Fibroblast of lung (primary cell): Measurements from ENCODE around the gene TFCP2. TPM values are rescaled to one million over a fixed set of nuclear protein-coding genes. Genes with fewer than 3 reads are reported as not detected.
A peak's percentile ranks its signal among the peaks of the same experiment; 100 is the strongest.

Experiments
- DNase-seq, 2 donors: peaks; one replicate each; pipeline versions ENCODE4 v3.0.0 to v3.0.0-alpha.2; 2010; ENCODE audit warnings: low read depth in 2 of 2
- H2AFZ ChIP-seq: 2 replicates; pipeline ENCODE4 v1.5.1; 2012; ENCODE audit warnings: low read length, control low read depth, inconsistent platforms
- H3K27ac ChIP-seq: 2 replicates; pipeline ENCODE4 v1.5.1; 2011; ENCODE audit warnings: low read length, control low read depth; ENCODE audit not compliant: insufficient read depth
- H3K27me3 ChIP-seq: 2 replicates; pipeline ENCODE4 v1.5.1; 2011; ENCODE audit warnings: mild to moderate bottlenecking, low read length; ENCODE audit not compliant: control insufficient read depth, insufficient read depth
- H3K36me3 ChIP-seq: 2 replicates; pipeline ENCODE4 v1.5.1; 2011; ENCODE audit warnings: low read length; ENCODE audit not compliant: control insufficient read depth, insufficient read depth
- H3K4me1 ChIP-seq: 2 replicates; pipeline ENCODE4 v1.5.1; 2011; ENCODE audit warnings: low read length; ENCODE audit not compliant: control insufficient read depth, insufficient read depth; ENCODE audit errors: extremely low read depth
- H3K4me2 ChIP-seq: 2 replicates; pipeline ENCODE4 v1.5.1; 2011; ENCODE audit warnings: low read length, control low read depth; ENCODE audit not compliant: insufficient read depth; ENCODE audit errors: extremely low read depth
- H3K4me3 ChIP-seq, 4 experiments: fragments of 200-600 bp in 1 of 4; sonication (generic) in 1 of 4; replicated peaks in 1 of 4; 2 replicates each; pipeline ENCODE4 v1.5.1; 2011 to 2016; ENCODE audit warnings: low read length in 4 of 4, low read depth in 3 of 4, mild to moderate bottlenecking in 3 of 4, control low read depth in 2 of 4, inconsistent platforms in 1 of 4, mixed read lengths in 1 of 4; ENCODE audit not compliant: insufficient read depth in 1 of 4; ENCODE audit errors: control extremely low read depth in 1 of 4
- H3K79me2 ChIP-seq: 2 replicates; pipeline ENCODE4 v1.5.1; 2012; ENCODE audit warnings: mild to moderate bottlenecking, low read length, inconsistent platforms; ENCODE audit not compliant: control insufficient read depth, insufficient read depth
- H3K9ac ChIP-seq: 2 replicates; pipeline ENCODE4 v1.5.1; 2011; ENCODE audit warnings: mild to moderate bottlenecking, low read length, control low read depth; ENCODE audit not compliant: insufficient read depth
- H3K9me3 ChIP-seq: 2 replicates; pipeline ENCODE4 v1.5.1; 2012; ENCODE audit warnings: low read depth, low read length; ENCODE audit not compliant: control insufficient read depth, insufficient read depth
- H4K20me1 ChIP-seq: 2 replicates; pipeline ENCODE4 v1.5.1; 2011; ENCODE audit warnings: low read length; ENCODE audit not compliant: control insufficient read depth, insufficient read depth; ENCODE audit errors: extremely low read depth
- EZH2 ChIP-seq: IDR thresholded peaks from 2 replicates; pipeline ENCODE4 v1.5.1; 2012; ENCODE audit warnings: low read length, control low read depth, mild to moderate bottlenecking; ENCODE audit errors: missing control alignments
- polyA plus RNA-seq, 2 donors: library from polyadenylated mRNA; depleted of rRNA in 1 of 2; stranded (reverse) in 1 of 2; unstranded in 1 of 2; fragments of >200 nt; gene quantifications; 2 replicates each; pipeline ENCODE4 v1.2.1, GENCODE V29; 2011 to 2012; ENCODE audit warnings: missing spikeins in 1 of 2
- total RNA-seq: library from RNA; depleted of rRNA; stranded (reverse); fragments of >200 nt; gene quantifications from 2 replicates; pipeline ENCODE4 v1.2.1, GENCODE V29; 2014
- TF ChIP-seq, protein P1 (sequence below), 2 donors: IDR thresholded peaks in 1 of 2; conservative IDR thresholded peaks in 1 of 2; 1 replicate in 1 of 2; 2 replicates in 1 of 2; pipeline ENCODE4 v1.5.1; 2011 to 2012; ENCODE audit warnings: low read length in 2 of 2, control low read depth in 1 of 2, inconsistent platforms in 1 of 2, low read depth in 1 of 2, mild to moderate bottlenecking in 1 of 2

The TFCP2 gene
- total and polyA plus RNA-seq, 2 donors (not counting 1 experiment from before 2014, with no cell fraction given): 9.4 to 23.0 TPM

DNA sequence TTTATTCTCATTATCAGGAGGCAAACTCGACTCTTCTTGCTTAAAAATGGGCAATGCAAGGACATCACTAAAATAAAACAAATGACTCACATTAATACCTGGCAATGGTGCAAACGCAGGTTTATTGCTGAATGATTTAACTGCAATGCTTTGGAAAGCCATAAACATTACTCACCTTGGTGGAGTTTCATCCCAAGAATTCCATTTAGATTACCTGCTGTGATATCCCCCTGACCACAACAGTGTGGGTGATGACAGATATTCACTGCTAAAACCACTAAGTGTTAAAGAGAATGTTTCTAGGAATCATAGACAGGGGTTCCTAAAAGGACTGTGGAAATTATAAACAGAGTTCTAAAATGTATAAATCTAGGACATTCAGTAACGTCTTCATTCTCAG, 54.2 kb downstream of the TFCP2 start:
- TF ChIP-seq EZH2: no peak
- TF ChIP-seq, protein P1, sequence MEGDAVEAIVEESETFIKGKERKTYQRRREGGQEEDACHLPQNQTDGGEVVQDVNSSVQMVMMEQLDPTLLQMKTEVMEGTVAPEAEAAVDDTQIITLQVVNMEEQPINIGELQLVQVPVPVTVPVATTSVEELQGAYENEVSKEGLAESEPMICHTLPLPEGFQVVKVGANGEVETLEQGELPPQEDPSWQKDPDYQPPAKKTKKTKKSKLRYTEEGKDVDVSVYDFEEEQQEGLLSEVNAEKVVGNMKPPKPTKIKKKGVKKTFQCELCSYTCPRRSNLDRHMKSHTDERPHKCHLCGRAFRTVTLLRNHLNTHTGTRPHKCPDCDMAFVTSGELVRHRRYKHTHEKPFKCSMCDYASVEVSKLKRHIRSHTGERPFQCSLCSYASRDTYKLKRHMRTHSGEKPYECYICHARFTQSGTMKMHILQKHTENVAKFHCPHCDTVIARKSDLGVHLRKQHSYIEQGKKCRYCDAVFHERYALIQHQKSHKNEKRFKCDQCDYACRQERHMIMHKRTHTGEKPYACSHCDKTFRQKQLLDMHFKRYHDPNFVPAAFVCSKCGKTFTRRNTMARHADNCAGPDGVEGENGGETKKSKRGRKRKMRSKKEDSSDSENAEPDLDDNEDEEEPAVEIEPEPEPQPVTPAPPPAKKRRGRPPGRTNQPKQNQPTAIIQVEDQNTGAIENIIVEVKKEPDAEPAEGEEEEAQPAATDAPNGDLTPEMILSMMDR (conservative IDR thresholded peaks at IDR 0.05 in 1 of 2, IDR thresholded peaks at IDR 0.05 in 1 of 2; ENCODE audit: low read depth in 1 of 2, low read length in 2 of 2): no peak
- Histone ChIP-seq H3K4me3 (no peak overlapping the region), H2AFZ (no peak overlapping the region), H3K27me3 (no peaks in the 10 kb centered on the region), H3K9ac (no peak overlapping the region), H3K36me3 (no peaks in the 10 kb centered on the region), H3K27ac (no peak overlapping the region), H4K20me1 (no peaks in the 10 kb centered on the region), H3K9me3 (no peaks in the 10 kb centered on the region), H3K79me2 (no peaks in the 10 kb centered on the region), H3K4me2 (no peak overlapping the region), H3K4me1 (no peaks in the 10 kb centered on the region)
- DNase-seq: peak in 1 of 2 donors; percentile 97

DNA sequence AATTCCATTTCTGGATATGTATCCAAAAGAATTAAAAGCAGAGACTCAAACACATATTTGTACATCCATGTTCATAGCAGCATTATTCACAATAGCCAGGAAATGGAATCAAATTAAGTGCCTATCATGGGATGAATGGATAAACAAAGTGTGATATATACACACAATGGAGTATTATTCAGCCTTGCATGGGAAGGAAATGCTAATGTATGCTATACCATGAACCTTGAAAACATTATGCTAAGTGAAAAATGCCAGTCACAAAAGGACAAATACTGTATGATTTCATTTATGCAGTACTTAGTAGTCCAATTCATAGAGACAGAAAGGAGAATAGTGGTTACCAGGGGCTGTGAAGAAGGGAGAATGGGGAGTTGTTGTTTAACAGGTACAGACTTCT, 57.4 kb downstream of the TFCP2 start:
- no peak overlapping the region for H2AFZ ChIP-seq
- no peak overlapping the region for H3K4me2 ChIP-seq
- H3K4me3 ChIP-seq: no peak overlapping the region
- H3K4me1 ChIP-seq: no peaks in the 10 kb centered on the region
- DNase-seq: no peak
- H3K27me3 ChIP-seq: no peaks in the 10 kb centered on the region
- H3K9me3 ChIP-seq: no peaks in the 10 kb centered on the region
- no peaks in the 10 kb centered on the region for H3K36me3 ChIP-seq
- no peak overlapping the region for H3K9ac ChIP-seq
- no peak overlapping the region for H3K27ac ChIP-seq
- TF ChIP-seq, protein P1 (conservative IDR thresholded peaks at IDR 0.05 in 1 of 2, IDR thresholded peaks at IDR 0.05 in 1 of 2; ENCODE audit: low read depth in 1 of 2, low read length in 2 of 2): no peak
- no peak for TF ChIP-seq EZH2
- H3K79me2 ChIP-seq: no peaks in the 10 kb centered on the region
- no peaks in the 10 kb centered on the region for H4K20me1 ChIP-seq

DNA sequence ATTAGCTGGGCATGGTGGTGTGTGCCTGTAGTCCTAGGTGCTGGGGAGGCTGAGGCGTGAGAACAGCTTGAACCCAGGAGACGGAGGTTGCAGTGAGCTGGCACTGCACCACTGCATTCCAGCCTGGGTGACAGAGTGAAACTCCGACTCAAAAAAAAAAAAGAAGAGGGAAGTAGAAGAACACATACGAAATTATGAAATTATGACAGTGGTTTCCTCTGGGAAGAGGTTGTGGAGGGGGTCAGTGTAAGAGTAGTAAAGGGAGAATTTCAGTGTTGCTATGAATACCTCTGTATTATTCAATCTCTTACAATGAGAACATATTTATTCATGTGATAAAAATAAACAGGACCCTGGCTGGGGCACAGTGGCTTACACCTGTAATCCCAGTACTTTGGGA, 64.8 kb downstream of the TFCP2 start:
- Histone ChIP-seq H4K20me1 (no peaks in the 10 kb centered on the region), H2AFZ (no peak overlapping the region), H3K9ac (no peak overlapping the region), H3K9me3 (no peaks in the 10 kb centered on the region), H3K4me3 (no peak overlapping the region), H3K27ac (no peak overlapping the region), H3K4me1 (no peaks in the 10 kb centered on the region), H3K27me3 (no peaks in the 10 kb centered on the region), H3K4me2 (no peak overlapping the region), H3K79me2 (no peaks in the 10 kb centered on the region), H3K36me3 (peaks cover 5% of the 10 kb centered on the region)
- TF ChIP-seq, protein P1 (conservative IDR thresholded peaks at IDR 0.05 in 1 of 2, IDR thresholded peaks at IDR 0.05 in 1 of 2; ENCODE audit: low read depth in 1 of 2, low read length in 2 of 2): no peak
- no peak for TF ChIP-seq EZH2
- DNase-seq: no peak
